NCI-H69 (cell line): Measurements from ENCODE around the gene WDR13.
"Not testable (repeated sequence)": the region's sequence is repeated elsewhere in the genome, so short reads cannot be mapped to it uniquely, and the experiment has no call there.

ENCODE experiments used
- DNase-seq: peaks from one replicate; lab custom pipeline; 2025; lab: John Stamatoyannopoulos, UW

The WDR13 gene

DNA sequence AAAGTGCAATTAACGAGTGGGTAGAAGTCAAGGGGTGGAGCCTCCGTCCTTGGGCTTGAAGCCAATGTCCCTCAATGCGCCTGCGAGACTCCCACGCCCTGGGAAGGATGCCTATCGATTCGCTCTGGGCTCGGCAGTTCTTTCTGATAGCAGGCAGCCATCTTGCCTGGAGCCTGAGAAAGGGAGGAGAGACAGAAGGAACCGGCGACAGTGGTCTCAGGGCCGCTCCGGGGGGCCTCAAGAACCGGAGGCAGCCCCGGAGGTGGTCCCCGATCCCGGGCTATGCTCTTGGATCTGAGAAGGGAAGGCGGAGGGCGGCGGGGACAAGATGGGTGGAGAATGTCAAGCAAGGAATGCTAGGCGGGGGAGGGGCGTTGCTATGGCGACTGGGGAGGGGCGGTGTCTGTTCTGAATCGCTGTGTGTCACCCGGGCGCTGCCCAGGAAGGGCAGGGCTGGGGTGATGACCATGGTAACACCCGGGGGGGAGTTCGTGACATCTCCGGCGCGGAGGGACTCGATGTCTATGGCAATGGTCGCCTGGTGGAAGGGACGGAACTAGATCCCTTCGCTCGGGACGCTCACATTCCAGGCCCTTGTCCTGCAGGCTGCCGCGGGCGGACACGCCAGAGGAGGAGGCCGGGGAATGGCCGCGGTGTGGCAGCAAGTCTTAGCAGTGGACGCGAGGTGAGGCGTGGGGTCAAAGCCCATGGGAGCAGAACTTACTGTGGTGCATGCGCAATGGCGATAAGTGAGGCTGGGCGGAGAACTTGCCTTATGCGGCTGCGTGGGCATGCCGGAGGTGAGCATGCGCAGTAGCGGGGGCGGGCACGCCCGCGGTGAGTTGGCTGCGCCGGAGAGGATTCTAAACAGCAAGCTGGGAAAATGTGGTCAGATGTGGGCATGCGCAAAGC, at the start of gene WDR13:
Gene WDR13 (plus strand): TSS at position 140 of the 912 bp plus-strand sequence. CDS start 505 bp downstream, at position 645.
- DNase-seq = peak; percentile 94

DNA sequence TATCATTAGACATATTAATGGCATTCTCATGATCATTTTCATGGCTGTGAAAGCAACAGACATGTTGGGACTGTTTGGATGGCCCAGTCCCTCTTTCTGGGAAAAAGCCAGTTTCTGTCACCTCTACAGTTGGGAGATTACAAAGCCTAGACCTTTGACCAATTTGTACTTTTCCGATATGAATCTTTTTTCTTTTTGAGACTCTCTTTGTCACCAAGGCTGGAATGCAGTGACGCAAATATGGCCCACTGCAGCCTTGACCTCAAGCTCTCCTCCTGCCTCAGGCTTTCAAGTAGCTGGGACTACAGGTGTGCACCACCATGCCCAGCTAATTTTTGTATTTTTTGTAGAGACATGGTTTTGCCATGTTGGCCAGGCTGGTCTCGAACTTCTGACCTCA, 48.4 kb upstream of the WDR13 start:
- DNase-seq = no peak

DNA sequence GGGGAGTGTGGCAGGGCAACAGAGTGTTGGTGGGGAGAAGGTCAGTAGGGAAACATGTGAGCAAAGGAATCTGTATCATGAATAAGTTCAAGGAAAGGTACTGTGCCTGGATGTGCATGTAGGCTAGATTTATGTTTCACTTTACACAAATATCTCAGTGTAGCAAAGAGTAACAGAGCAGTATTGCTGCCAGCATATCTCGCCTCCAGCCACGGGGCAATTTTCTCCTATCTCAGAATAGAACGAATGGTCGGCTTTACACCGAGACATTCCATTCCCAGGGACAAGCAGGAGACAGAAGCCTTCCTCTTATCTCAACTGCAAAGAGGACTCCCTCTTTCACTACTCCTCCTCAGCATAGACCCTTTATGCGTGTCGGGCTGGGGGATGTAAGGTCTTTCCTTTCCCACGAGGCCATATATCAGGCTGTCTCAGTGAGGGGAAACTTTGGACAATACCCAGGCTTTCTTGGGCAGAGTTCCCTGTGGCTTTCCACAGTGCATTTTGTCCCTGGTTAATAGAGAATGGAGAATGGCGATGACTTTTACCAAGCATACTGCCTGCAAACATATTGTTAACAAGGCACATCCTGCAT, 41.5 kb upstream of the WDR13 start:
- DNase-seq = not testable (repeated sequence)

DNA sequence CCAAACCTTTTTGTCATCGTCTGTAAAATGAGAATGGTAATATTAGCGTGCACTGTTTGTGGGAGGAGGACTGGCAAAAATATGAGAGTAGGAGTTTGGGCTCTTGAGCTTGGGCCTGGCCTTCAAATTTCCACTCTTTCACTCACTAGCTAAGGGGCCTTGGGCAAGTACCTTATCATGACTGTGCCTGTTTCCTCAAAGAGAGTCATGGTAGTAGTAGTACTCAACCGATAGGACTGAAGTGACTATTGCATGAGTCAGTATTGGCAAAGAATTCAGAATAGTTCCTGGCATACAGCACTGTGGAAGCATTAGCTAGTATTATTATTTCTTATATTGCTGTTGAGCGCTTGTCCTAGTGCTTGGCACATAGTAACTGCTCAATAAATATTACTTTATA, 39.0 kb upstream of the WDR13 start:
- no peak for DNase-seq

DNA sequence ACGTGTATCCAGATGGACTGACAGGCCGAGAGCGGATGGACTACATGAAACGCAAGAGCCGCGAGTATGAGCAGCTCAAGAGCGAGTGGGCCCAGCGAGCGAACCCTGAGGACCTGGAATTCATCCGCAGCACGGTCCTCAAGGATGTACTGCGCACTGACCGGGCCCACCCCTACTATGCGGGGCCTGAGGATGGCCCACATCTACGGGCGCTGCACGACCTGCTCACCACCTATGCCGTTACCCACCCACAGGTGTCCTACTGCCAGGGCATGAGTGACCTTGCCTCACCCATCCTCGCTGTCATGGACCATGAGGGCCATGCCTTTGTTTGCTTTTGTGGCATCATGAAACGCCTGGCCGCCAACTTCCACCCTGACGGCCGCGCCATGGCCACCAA, 37.7 kb upstream of the WDR13 start:
- DNase-seq = no peak

DNA sequence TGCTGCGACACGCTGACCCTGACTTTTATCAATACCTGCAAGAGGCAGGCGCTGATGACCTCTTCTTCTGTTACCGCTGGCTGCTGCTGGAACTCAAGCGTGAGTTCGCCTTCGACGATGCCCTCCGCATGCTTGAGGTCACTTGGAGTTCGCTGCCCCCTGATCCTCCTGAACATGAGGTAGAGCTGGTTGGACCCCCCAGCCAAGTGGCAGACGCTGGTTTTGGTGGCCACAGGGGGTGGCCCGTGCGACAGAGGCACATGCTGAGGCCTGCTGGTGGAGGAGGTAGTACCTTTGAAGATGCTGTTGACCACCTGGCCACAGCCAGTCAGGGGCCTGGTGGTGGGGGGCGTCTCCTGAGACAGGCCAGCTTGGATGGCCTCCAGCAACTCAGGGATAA, 37.2 kb upstream of the WDR13 start:
- DNase-seq = no peak

DNA sequence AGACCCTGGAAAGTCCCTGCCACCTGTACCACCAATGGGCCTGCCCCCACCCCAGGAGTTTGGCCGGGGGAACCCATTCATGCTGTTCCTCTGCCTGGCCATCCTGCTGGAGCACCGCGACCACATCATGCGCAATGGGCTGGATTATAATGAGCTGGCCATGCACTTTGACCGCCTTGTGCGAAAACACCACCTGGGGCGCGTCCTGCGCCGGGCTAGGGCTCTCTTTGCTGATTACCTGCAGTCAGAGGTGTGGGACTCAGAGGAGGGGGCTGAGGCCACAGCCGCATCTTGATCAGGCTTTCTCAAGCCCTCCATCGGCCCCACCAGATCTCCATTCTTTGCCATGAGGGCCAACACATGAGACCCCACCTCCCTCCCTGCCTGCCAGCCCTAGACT, 36.6 kb upstream of the WDR13 start:
- DNase-seq = no peak

DNA sequence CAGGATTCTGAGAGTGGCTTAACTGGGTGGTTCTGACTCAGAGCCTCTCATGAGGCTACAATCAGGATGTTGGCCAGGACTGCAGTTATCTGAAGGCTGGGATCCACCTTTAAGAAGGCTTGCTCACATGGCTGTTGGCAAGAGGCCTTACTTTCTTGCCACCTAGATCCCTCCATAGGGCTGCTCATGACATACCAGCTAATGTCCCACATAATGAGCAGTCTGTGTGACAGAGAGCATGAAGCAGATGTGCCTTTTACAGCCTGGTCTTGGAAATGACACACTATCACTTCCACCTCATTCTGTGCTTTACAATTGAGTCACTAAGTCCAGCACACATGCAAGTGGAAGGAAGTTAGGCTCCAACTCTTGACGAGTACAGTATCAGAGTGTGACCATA, 27.3 kb upstream of the WDR13 start:
- DNase-seq = peak; percentile 15

DNA sequence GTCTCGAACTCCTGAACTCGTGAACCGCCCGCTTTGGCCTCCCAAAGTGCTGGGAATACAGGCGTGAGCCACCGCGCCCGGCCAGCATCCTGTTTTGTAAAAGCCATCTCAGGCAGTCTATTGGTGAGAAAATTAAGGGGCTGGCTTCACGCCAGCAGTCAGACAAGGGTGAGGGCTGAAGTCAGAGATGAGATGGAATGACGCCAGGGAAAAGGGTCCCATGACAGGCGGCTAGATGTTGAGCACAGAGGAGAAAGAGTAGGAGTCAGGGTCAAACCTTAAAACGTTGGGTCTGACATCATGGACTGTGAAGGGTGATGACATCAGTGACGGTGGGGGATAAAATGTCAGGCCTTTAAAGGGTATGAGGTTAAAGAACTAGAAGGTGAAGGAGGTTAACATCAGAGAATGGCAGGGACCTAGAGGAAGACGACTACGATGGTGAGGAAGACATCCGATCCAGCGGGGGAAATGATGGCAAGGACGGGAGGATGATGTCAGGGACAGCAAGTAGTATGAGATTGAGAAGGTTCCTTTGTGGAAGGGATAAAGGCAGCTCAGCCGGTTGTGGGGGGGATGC, 23.5 kb upstream of the WDR13 start:
- peak; percentile 82 for DNase-seq

DNA sequence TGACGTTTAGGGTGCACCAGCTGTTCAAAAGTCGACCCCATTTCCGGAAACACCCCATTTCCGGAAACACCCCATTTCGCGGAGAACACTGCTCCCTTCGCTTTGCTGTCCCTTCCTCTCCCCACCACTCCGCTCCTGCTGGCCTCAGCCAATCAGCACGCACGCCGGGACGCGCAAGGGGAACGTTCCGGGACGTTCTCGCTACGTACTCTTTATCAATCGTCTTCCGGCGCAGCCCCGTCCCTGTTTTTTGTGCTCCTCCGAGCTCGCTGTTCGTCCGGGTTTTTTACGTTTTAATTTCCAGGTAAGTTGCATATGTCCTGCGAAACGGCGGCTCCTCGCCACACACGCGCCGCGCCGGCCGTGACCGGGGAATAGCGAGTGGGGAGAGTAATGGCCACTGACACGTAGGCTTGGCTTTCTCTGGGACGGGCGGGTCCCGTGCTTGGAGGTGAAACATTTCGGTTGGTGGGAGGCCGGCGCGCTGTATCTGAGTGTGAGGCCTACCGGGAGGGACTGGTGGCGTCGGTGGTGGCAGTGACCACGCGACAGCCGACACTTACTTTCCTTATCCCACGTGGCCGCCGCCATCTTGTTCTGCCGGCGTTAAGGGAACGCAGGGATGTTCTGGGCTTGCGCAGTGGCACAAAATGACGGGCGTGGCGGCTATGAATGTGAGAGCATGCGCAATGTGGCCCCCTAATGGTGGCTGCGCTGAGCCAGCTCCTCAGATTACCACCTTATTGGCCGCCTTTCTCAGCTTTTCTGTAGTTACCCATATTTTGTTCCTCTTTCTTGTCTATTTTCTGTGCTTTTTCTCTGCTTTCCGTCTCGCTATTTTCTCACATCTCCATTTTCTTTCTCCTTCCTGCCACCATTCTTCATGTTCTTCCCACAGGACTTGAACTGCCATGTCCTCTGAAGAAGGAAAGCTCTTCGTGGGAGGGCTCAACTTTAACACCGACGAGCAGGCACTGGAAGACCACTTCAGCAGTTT, 22.7 kb upstream of the WDR13 start, which contains the start of gene RBM3:
Gene RBM3 (plus strand): TSS at position 215 of the 997 bp plus-strand sequence. CDS start 697 bp downstream, at position 912.
- DNase-seq = peak; percentile 95

DNA sequence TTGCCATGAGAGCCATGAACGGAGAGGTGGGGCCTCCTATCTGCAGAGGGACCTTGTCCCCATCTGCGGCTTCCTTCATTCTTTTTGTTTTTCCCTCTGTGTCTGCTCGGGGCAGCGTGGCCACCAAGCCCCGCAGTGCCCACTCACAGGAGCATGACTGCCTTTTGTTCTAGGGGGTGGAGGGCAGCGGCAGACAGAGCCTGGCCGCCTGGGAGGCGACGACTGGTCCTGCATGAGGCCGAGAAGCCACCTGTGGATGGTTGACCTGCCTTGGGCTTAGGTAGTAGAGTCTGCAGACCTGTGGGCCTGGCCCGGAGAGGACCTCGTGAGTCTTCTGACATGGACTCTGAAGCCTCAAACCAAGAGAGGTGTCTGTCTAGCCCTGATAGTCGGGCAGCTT, 21.6 kb upstream of the WDR13 start:
- no peak for DNase-seq

DNA sequence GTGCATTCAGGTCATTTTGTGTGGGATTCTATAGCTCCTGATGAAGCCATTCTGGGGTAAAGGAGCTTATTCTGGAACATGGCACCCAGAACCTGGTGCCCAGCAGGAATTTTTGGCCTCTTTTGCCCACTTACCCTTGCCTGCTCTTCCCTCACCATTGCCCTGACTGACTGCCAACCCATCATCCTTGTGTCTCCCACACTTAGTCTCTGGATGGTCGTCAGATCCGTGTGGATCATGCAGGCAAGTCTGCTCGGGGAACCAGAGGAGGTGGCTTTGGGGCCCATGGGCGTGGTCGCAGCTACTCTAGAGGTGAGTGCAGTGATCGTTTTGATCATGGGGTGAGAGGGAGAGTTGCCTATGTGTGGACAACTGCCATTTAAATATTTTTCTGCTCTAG, 21.2 kb upstream of the WDR13 start:
- DNase-seq = no peak

DNA sequence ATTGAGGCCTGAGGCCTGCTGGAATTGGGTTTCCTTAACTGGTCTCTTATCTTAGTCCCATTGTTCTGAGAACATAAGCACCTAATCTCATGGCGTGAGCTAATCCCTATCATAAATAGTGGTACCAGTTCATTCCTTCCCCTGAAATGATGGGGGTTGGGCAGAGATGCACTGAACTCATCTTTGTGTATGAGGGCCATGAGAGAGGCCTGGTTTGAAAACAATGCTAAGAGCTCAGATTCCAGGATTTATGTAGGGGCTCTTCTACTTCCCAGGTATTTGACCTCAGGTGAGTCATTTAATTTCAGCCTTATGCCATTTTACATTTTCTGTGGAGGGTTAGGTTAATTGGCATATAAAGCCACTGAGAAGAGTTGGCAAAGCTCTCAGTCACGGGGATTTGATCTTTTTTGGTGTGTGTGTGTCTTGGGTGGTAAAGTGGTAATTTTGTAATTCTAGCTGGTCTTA, 18.6 kb upstream of the WDR13 start:
- peak; percentile 16 for DNase-seq

DNA sequence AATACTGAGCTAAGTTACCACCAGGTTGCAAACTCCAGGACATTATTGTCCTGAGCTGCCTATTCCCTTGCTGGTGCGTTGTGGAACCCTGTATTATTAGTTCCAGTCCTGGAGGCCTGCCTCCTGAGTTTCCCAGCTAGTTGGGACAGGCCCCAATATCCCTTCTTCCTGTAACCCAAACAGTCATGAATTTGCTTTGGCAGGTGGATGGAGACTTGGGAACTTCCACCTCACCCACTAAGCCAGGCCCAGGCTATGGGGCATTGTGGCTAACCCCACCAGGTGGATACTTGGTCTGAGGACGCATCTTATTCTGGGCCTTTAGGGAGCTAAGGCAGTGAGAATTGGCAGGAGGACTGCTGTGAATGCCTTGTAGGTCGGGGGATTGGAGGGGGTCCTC, 18.0 kb upstream of the WDR13 start:
- no peak for DNase-seq

DNA sequence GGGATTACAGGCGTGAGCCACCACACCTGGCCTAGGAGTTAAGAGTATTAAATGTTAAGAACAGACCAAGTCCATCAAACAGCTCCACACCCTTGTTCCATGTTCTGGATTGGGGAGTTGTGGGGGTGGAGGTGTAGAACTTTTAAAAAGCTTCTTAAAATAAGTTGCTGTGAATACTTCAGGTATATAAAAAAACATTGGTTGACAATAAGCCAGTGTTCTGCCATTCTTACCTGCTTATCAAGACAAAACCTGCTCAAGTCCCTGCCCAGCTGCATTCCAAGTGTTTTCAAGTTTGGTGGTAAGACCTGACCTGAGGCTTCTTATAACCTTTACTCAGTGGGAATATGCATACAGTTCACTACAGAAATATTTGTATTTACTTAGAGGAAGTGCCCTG, 16.6 kb upstream of the WDR13 start:
- DNase-seq = no peak

DNA sequence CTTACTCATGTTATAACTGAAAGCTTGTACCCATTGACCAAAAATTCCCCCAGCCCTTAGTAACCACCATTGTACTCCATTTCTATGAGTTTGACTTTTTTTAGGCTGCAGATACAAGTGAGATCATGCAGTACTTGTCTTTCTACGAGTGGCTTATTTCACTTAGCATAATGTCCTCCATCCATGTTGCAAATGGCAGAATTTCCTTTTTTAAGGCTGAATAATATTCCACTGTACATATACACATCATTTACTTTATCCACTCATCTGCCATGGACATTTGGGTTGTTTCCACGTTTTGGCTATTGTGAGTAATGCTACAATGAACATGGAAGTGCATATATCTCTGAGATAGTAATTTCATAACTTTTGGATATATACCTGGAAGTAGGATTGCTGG, 12.6 kb upstream of the WDR13 start:
- DNase-seq = no peak

DNA sequence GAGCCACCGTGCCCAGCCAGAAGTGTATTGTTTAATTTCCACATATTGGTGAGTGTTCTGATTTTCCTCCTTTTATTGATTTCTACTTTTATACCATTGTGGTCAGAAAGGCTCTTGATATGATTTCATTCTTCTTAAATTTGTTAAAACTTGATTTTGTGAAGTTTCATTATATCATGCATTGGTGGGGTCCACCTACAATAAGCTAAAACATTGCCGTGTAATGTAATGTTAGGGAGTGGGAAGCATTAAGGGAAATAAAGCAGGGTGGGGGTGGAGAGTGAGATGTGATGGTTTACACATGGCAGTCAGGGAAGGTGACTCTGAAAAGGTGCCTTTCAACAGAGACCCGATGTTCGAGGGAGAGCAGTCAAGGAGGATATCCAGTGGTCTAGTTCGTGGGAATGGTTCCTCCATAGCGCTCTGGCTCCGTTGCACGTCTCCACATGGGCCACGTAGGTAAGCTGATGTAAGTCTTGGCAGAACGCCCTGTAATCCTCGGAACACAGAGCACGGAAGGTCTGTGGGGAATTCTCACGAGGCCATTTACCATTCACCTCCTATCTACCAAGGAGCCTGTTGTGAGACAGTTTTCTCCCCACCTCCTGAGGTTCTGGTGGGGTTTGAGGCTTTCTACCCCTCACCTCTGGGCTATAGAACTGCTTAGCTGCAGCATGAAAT, 7.7 kb upstream of the WDR13 start:
- DNase-seq = peak; percentile 72

DNA sequence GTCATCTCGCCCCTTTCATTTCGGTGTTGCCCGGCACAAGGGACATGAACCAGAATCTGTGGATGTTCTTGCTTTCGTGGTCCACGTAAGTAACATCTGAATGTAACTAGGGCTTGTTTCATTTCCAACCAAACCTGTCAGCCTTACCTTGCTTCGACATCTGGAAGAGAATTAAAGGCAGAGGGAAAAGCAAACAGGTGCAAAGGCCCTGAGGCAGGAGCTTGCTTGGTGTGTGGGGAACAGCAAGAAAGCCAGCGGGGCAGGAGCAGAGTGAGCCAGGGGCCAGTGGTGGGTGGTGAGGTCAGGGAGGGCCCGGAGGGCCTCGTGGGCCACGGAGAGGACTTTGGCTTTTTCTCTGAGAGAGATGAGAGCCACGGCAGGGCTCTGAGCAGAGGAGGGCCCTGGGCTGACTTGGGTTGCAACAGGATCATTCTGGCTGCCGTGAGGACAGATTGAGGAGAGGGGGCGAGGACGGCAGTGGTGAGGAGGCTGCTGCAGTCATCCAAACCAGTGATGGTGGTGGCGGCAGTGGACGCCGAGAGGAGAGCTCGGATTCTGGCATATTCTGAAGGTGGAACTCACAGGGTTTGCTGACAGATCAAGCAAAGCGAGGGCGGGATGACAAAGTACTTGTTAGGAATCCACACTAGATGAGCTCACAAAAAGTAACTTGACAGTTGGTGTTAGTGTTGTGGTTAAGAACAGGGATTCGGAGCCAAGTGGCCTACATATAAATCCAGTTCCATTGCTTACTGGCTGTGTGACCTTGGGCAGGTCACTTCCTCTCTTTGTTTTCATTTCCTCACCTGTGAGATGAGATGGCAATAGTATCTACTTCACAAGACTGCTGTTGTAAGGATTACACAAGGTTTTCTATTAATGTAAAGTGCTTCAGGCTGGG, 6.8 kb upstream of the WDR13 start:
- DNase-seq = no peak

DNA sequence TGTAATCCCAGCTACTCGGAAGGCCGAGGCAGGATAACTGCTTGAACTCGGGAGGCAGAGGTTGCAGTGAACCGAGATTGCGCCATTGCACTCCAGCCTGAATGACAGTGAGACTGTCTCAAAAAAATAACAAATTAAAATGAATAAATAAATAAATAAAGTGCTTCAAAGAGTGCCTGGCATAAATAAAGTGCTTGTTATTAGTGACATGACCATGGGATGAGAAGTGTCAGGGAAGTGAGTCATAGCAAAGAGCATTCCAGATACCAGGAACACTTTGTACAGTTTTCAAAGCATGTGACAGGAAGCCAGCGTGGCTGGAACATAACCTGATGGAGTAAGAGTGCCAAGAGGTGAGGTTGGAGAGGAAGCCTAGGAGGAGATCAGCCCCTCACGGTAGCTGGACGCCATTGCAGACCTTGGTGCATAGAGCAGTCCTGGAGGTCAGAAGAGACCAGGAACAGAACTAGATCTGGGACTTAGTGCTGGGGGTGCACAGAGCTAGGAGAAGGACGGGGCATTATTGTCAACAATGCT, 6.0 kb upstream of the WDR13 start:
- no peak for DNase-seq

DNA sequence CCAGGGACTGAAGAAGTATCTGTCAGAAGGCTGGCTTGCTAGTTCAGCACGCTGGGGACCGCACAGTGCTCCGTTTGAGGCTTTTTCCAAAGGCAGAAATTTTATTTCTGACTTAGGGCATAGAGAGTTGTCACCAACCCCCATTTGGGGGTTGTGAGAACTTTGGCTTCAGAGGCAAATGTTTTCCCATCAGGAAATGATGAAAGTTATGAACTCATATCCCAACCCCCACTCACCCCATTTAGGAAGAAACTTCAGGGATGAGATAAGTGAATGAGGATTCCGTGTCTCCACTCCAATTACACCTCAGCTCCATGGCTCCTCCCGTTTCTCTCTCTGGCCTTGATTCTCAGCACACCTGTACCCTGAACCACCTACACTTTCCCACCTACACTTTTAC, 4.3 kb upstream of the WDR13 start:
- no peak for DNase-seq
